ENCODE results near the gene FAM50B. TPM values are rescaled to one million over a fixed set of nuclear protein-coding genes. Genes with fewer than 3 reads are reported as not detected.

The FAM50B gene
- total RNA-seq, 1 donor from 2014 or later, result 10.6 TPM

- Histone ChIP-seq H3K27ac (no peak overlapping the region), H3K4me3 (no peak overlapping the region), H3K4me1 (peaks cover 7% of the 10 kb centered on the region), H3K9me3 (no peaks in the 10 kb centered on the region), H3K36me3 (no peaks in the 10 kb centered on the region), H3K27me3 (ENCODE audit: low read depth) (no peaks in the 10 kb centered on the region)
- no peak for TF ChIP-seq CTCF (IDR thresholded peaks at IDR 0.05)
- DNase-seq (no peak), ATAC-seq (no peak)
- intact Hi-C loops (cut with DNase I), result no loop called here
Observed at GRCh38 chr6:3867641-3868502, 18.7 kb downstream of the FAM50B start.

GRCh38 chr6:3868544-3868943 is 19.4 kb downstream of the FAM50B start:
- no peak for DNase-seq
- no peaks in the 10 kb centered on the region for H3K36me3 ChIP-seq
- H3K4me3 ChIP-seq, result no peak overlapping the region
- peaks cover 7% of the 10 kb centered on the region for H3K4me1 ChIP-seq
- ATAC-seq, result no peak
- H3K27me3 ChIP-seq (ENCODE audit: low read depth), result no peaks in the 10 kb centered on the region
- intact Hi-C loops (cut with DNase I), result no loop called here
- no peak for TF ChIP-seq CTCF (IDR thresholded peaks at IDR 0.05)
- H3K9me3 ChIP-seq, result no peaks in the 10 kb centered on the region
- H3K27ac ChIP-seq, result no peak overlapping the region

GRCh38 chr6:3869284-3869631 is 20.1 kb downstream of the FAM50B start:
- Histone ChIP-seq H3K4me3 (no peak overlapping the region), H3K27ac (no peak overlapping the region), H3K4me1 (peaks cover 7% of the 10 kb centered on the region), H3K36me3 (no peaks in the 10 kb centered on the region), H3K27me3 (ENCODE audit: low read depth) (no peaks in the 10 kb centered on the region), H3K9me3 (no peaks in the 10 kb centered on the region)
- no peak for ATAC-seq
- TF ChIP-seq CTCF (IDR thresholded peaks at IDR 0.05), result no peak
- DNase-seq, result no peak
- intact Hi-C loops (cut with DNase I), result no loop called here

- H3K9me3 ChIP-seq, result no peaks in the 10 kb centered on the region
- H3K36me3 ChIP-seq, result no peaks in the 10 kb centered on the region
- no peak for TF ChIP-seq CTCF (IDR thresholded peaks at IDR 0.05)
- DNase-seq (no peak), ATAC-seq (no peak)
- intact Hi-C loops (cut with DNase I), result no loop called here
- peaks cover 7% of the 10 kb centered on the region for H3K4me1 ChIP-seq
- H3K4me3 ChIP-seq, result no peak overlapping the region
- no peaks in the 10 kb centered on the region for H3K27me3 ChIP-seq (ENCODE audit: low read depth)
- no peak overlapping the region for H3K27ac ChIP-seq
Observed at GRCh38 chr6:3869632-3870527, 20.7 kb downstream of the FAM50B start.

GRCh38 chr6:3870528-3870925 is 21.4 kb downstream of the FAM50B start:
- Histone ChIP-seq H3K27ac (no peak overlapping the region), H3K4me1 (peaks cover 7% of the 10 kb centered on the region), H3K9me3 (no peaks in the 10 kb centered on the region), H3K4me3 (no peak overlapping the region), H3K27me3 (ENCODE audit: low read depth) (no peaks in the 10 kb centered on the region), H3K36me3 (no peaks in the 10 kb centered on the region)
- no peak for ATAC-seq
- no peak for TF ChIP-seq CTCF (IDR thresholded peaks at IDR 0.05)
- intact Hi-C loops (cut with DNase I), result no loop called here
- no peak for DNase-seq

All from lower lobe of right lung (tissue), 2 donors.